ENCODE data around the gene TMEM131.

- TF ChIP-seq CTCF (IDR thresholded peaks at IDR 0.05) (no peak), POLR2A (IDR thresholded peaks at IDR 0.05) (no peak)
Measured at GRCh38 chr2:97755491-97755890, 240.3 kb downstream of the TMEM131 start.
